Hepatocyte (in vitro differentiated cells): ENCODE measurements around the gene RABGAP1.

Experiments
- EZH2 ChIP-seq: fragments of 200-600 bp; sonication (generic); IDR thresholded peaks from 2 replicates; pipeline ENCODE4 v1.6.1; 2016; ENCODE audit warnings: antibody characterized with exemption, mild to moderate bottlenecking, borderline replicate concordance
- EZH2phosphoT487 ChIP-seq: fragments of 200-600 bp; sonication (generic); IDR thresholded peaks from one replicate; pipeline ENCODE4 v1.6.1; 2018; ENCODE audit warnings: antibody characterized with exemption, mild to moderate bottlenecking, low read depth, moderate library complexity; ENCODE audit not compliant: unreplicated experiment, severe bottlenecking
- TF ChIP-seq, protein P1 (sequence below): fragments of 200-600 bp; sonication (generic); IDR thresholded peaks from 2 replicates; pipeline ENCODE4 v1.5.1; 2016; ENCODE audit warnings: antibody characterized with exemption, mild to moderate bottlenecking; ENCODE audit not compliant: poor library complexity

DNA sequence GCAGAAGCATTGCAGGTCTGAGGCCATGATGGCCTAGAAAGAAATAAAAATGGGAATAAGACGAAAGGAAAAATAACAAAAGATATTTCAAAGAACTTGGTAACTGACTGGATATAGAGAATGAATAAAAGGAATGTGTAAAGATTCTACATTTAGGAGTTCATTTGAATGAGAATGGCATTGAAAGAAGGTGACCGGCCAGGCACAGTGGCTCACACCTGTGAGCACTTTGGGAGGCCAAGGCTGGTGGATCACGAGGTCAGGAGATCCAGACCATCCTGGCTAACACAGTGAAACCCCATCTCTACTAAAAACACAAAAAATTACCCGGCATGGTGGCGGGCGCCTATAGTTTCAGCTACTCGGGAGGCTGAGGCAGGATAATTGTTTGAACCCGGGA, 18.1 kb upstream of the RABGAP1 start:
- TF ChIP-seq, protein P1, sequence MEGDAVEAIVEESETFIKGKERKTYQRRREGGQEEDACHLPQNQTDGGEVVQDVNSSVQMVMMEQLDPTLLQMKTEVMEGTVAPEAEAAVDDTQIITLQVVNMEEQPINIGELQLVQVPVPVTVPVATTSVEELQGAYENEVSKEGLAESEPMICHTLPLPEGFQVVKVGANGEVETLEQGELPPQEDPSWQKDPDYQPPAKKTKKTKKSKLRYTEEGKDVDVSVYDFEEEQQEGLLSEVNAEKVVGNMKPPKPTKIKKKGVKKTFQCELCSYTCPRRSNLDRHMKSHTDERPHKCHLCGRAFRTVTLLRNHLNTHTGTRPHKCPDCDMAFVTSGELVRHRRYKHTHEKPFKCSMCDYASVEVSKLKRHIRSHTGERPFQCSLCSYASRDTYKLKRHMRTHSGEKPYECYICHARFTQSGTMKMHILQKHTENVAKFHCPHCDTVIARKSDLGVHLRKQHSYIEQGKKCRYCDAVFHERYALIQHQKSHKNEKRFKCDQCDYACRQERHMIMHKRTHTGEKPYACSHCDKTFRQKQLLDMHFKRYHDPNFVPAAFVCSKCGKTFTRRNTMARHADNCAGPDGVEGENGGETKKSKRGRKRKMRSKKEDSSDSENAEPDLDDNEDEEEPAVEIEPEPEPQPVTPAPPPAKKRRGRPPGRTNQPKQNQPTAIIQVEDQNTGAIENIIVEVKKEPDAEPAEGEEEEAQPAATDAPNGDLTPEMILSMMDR, result no peak
- TF ChIP-seq EZH2phosphoT487 (no peak), EZH2 (no peak)
